ENCODE results near the gene SLC39A1. TPM values are rescaled to one million over a fixed set of nuclear protein-coding genes. Genes with fewer than 3 reads are reported as not detected.

Gene SLC39A1
- polyA plus RNA-seq, 1 of the 3 experiments (the other 2 are of a cell fraction) = 89.6 TPM

DNA sequence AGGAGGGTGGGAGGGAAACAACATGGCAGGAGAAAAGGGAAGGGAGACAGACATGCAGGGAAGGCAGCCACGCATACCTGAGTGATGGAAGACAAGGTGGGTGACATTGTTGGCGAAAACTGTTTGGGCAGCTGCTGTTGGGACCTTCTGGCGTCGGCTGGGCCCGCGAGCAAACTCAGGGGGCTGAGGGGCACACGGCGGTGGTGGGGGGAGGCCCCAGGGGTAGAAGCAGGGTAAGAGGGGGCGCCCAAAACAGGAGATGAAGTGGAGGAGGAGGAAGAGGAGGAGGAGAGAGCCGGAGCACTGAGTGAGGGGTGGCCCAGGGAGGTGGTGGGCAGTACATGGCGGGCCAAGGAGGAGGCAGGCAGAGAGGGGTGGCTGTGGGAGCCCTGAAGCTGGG, 12.2 kb downstream of the SLC39A1 start:
- Histone ChIP-seq H4K20me1 (ENCODE audit: insufficient read depth) (peaks cover 24% of the 10 kb centered on the region), H3K4me3 (ENCODE audit: low read depth in 2 of 2, low read length in 1 of 2) (no peak overlapping the region), H3K9me2 (no peaks in the 10 kb centered on the region), H2AFZ (ENCODE audit: low read depth) (no peak overlapping the region), H3K27me3 (ENCODE audit: insufficient read depth) (no peaks in the 10 kb centered on the region), H3K4me2 (no peak overlapping the region), H3K4me1 (ENCODE audit: control insufficient read depth in 1 of 2, insufficient read depth in 2 of 2, low read depth in 1 of 2, low read length in 1 of 2) (peaks cover 3 to 18% of the 10 kb centered on the region in 2 experiments; a peak in 2 of 4 replicates), H3K9ac (no peak overlapping the region), H3K9me3 (no peaks in the 10 kb centered on the region), H3F3A (replicated peaks; ENCODE audit: insufficient read depth) (peaks cover 8% of the 10 kb centered on the region), H3K27ac (ENCODE audit: low read depth in 2 of 2, low read length in 1 of 2) (no peak overlapping the region), H3K79me2 (ENCODE audit: insufficient read depth) (peaks cover 43% of the 10 kb centered on the region), H3K36me3 (replicated peaks in 1 of 2; ENCODE audit: control insufficient read depth in 1 of 2, insufficient read depth in 2 of 2, low read length in 1 of 2) (peaks cover 9 to 64% of the 10 kb centered on the region in 2 experiments)
- ChIA-PET POLR2A (no interaction called here), CTCF (interaction anchor here (1.2 to 2.9 kb wide), 2 partner anchors 36 to 142 kb away, joined by 3 to 12 read pairs; partner anchors contain the start of gene RAB13)
- DNase-seq = no peak
- 96% methylated on average over 11 of the region's 11 CpGs for WGBS (ENCODE audit: low lambda C conversion rate)
- TF ChIP-seq, protein P1, sequence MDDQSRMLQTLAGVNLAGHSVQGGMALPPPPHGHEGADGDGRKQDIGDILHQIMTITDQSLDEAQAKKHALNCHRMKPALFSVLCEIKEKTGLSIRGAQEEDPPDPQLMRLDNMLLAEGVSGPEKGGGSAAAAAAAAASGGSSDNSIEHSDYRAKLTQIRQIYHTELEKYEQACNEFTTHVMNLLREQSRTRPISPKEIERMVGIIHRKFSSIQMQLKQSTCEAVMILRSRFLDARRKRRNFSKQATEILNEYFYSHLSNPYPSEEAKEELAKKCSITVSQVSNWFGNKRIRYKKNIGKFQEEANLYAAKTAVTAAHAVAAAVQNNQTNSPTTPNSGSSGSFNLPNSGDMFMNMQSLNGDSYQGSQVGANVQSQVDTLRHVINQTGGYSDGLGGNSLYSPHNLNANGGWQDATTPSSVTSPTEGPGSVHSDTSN (IDR thresholded peaks at IDR 0.05) = no peak
- TF ChIP-seq MEF2A (IDR thresholded peaks at IDR 0.05; ENCODE audit: borderline replicate concordance, low read depth) = no peak
- TF ChIP-seq FOSL2 (IDR thresholded peaks at IDR 0.05; ENCODE audit: borderline replicate concordance, low read depth) = no peak
- TF ChIP-seq FOXM1 (IDR thresholded peaks at IDR 0.05; ENCODE audit: low read depth) = no peak
- TF ChIP-seq YY1 (IDR thresholded peaks at IDR 0.05; ENCODE audit: low read depth) = no peak
- no peak for TF ChIP-seq NRF1 (IDR thresholded peaks at IDR 0.05; ENCODE audit: low read depth, low read length)
- TF ChIP-seq RFX5 (IDR thresholded peaks at IDR 0.05; ENCODE audit: low read length) = no peak
- TF ChIP-seq SIN3A (IDR thresholded peaks at IDR 0.05; ENCODE audit: borderline replicate concordance, low read depth, low read length) = no peak
- TF ChIP-seq NFIC (IDR thresholded peaks at IDR 0.05; ENCODE audit: borderline replicate concordance) = no peak
- TF ChIP-seq TCF12 (IDR thresholded peaks at IDR 0.05) = no peak
- TF ChIP-seq EP300 (IDR thresholded peaks at IDR 0.05; ENCODE audit: borderline replicate concordance in 1 of 2, low read depth in 1 of 2, low read length in 1 of 2) = no peak

DNA sequence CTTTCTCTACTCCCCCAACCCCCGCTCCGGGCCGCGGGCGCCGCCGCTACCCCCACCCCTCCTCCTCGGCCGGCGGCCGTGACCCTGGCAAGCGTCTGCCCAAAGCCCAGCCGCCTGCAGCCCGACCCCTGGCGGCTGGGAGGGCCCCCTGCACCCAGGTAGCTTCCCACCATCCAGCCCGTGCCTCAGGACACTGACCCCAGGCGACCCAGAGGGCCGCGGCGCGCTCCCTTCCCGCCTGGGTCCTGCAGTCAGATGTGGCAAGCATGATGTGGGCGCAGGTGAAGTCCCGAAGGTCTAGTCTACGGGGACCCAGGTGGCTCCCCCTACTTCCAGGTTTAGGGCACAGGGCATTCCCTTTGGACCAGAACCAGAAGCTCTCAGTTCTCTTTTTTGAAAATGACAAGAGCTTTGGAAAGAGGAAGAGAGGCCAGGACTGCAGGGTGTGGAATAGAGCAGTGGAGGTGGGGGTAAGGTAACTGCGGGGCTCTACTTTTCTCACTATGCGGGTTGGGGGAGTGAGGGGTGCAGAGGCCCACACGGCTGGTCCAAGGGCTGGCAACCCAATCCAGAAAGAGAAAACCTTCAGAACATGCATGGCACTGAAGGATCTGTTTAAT, 16.6 kb downstream of the SLC39A1 start, which contains the start of gene DENND4B:
Gene DENND4B (minus strand): TSS at position 97 of the 620 bp plus-strand sequence. CDS start 2,344 bp downstream, outside the sequence.
- CTCF ChIA-PET = interaction anchor here (0.6 to 5.1 kb wide), 44 partner anchors 9 to 204 kb away, joined by 3 to 51 read pairs (median 4); partner anchors contain the start of genes CREB3L4, CRTC2, GATAD2B and JTB
- Histone ChIP-seq H3K79me2 (ENCODE audit: insufficient read depth) (peaks cover 30% of the 10 kb centered on the region), H4K20me1 (ENCODE audit: insufficient read depth) (no peaks in the 10 kb centered on the region), H3K36me3 (replicated peaks in 1 of 2; ENCODE audit: control insufficient read depth in 1 of 2, insufficient read depth in 2 of 2, low read length in 1 of 2) (peaks cover 16 to 50% of the 10 kb centered on the region in 2 experiments), H2AFZ (ENCODE audit: low read depth) (peak within 1 kb of the TSS; percentile 44; the same call in 1 of the 2 replicates), H3K9me3 (no peaks in the 10 kb centered on the region), H3K4me1 (ENCODE audit: control insufficient read depth in 1 of 2, insufficient read depth in 2 of 2, low read depth in 1 of 2, low read length in 1 of 2) (peaks cover 3 to 17% of the 10 kb centered on the region in 2 experiments; a peak in 2 of 4 replicates), H3K4me2 (peak within 1 kb of the TSS; percentile 95), H3K27me3 (ENCODE audit: insufficient read depth) (no peaks in the 10 kb centered on the region), H3K9me2 (no peaks in the 10 kb centered on the region), H3F3A (replicated peaks; ENCODE audit: insufficient read depth) (peaks cover 8% of the 10 kb centered on the region), H3K9ac (peak within 1 kb of the TSS; percentile 80), H3K27ac (ENCODE audit: low read depth in 2 of 2, low read length in 1 of 2) (peak within 1 kb of the TSS; percentile 60 to 89), H3K4me3 (ENCODE audit: low read depth in 2 of 2, low read length in 1 of 2) (peak within 1 kb of the TSS; percentile 85 to 91)
- peak; percentile 99 for DNase-seq
- POLR2A ChIA-PET = interaction anchor here (0.8 to 1.9 kb wide), 7 partner anchors 8 to 44 kb away, joined by 3 to 9 read pairs (median 6); partner anchors contain the start of genes CREB3L4, CRTC2, RPS27 and SLC39A1
- 24% methylated on average over 8 of the region's 28 CpGs for WGBS (ENCODE audit: low lambda C conversion rate)
- TF ChIP-seq, protein P2, sequence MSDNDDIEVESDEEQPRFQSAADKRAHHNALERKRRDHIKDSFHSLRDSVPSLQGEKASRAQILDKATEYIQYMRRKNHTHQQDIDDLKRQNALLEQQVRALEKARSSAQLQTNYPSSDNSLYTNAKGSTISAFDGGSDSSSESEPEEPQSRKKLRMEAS (IDR thresholded peaks at IDR 0.05; ENCODE audit: low read depth) = peak; percentile 48; the same call in 1 of the 2 replicates
- TF ChIP-seq TCF12 (IDR thresholded peaks at IDR 0.05) (no peak), RAD21 (IDR thresholded peaks at IDR 0.05; ENCODE audit: low read length) (peak; percentile 62), TAF1 (IDR thresholded peaks at IDR 0.05; ENCODE audit: borderline replicate concordance, low read depth, low read length) (peak; percentile 73; the same call in 1 of the 2 replicates), NRF1 (IDR thresholded peaks at IDR 0.05; ENCODE audit: low read depth, low read length) (no peak), NFIC (IDR thresholded peaks at IDR 0.05; ENCODE audit: borderline replicate concordance) (0 out of 2 replicates have a peak, but pooled peaks have one; percentile 6), SIN3A (IDR thresholded peaks at IDR 0.05; ENCODE audit: borderline replicate concordance, low read depth, low read length) (peak; percentile 92; the same call in 1 of the 2 replicates), CHD2 (IDR thresholded peaks at IDR 0.05; ENCODE audit: low read length, partially characterized antibody) (peak; percentile 80), YY1 (IDR thresholded peaks at IDR 0.05; ENCODE audit: low read depth) (peak; percentile 46; the same call in 1 of the 2 replicates), RXRA (IDR thresholded peaks at IDR 0.05; ENCODE audit: borderline replicate concordance, low read depth) (peak; percentile 68; the same call in 1 of the 2 replicates), SMC3 (IDR thresholded peaks at IDR 0.05; ENCODE audit: low read depth, low read length) (peak; percentile 66), EP300 (IDR thresholded peaks at IDR 0.05; ENCODE audit: borderline replicate concordance in 1 of 2, low read depth in 1 of 2, low read length in 1 of 2) (0 out of 4 replicates have a peak, but pooled peaks of 1 of the 2 experiments have one; percentile 20)
- TF ChIP-seq, protein P3, sequence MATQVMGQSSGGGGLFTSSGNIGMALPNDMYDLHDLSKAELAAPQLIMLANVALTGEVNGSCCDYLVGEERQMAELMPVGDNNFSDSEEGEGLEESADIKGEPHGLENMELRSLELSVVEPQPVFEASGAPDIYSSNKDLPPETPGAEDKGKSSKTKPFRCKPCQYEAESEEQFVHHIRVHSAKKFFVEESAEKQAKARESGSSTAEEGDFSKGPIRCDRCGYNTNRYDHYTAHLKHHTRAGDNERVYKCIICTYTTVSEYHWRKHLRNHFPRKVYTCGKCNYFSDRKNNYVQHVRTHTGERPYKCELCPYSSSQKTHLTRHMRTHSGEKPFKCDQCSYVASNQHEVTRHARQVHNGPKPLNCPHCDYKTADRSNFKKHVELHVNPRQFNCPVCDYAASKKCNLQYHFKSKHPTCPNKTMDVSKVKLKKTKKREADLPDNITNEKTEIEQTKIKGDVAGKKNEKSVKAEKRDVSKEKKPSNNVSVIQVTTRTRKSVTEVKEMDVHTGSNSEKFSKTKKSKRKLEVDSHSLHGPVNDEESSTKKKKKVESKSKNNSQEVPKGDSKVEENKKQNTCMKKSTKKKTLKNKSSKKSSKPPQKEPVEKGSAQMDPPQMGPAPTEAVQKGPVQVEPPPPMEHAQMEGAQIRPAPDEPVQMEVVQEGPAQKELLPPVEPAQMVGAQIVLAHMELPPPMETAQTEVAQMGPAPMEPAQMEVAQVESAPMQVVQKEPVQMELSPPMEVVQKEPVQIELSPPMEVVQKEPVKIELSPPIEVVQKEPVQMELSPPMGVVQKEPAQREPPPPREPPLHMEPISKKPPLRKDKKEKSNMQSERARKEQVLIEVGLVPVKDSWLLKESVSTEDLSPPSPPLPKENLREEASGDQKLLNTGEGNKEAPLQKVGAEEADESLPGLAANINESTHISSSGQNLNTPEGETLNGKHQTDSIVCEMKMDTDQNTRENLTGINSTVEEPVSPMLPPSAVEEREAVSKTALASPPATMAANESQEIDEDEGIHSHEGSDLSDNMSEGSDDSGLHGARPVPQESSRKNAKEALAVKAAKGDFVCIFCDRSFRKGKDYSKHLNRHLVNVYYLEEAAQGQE (IDR thresholded peaks at IDR 0.05; ENCODE audit: low read depth, low read length) = 0 out of 2 replicates have a peak, but pooled peaks have one; percentile 19

Data from SK-N-SH (cell line).